ENCODE measurements around the gene PRSS1.

DNA sequence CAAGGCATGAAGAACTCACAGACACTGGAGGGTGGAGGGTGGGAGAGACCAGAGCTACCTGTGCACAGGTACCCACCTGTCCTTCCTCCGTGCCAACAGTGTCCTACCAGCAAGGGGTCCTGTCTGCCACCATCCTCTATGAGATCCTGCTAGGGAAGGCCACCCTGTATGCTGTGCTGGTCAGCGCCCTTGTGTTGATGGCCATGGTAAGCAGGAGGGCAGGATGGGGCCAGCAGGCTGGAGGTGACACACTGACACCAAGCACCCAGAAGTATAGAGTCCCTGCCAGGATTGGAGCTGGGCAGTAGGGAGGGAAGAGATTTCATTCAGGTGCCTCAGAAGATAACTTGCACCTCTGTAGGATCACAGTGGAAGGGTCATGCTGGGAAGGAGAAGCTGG, 43.3 kb downstream of the PRSS1 start:
- TF ChIP-seq POLR2AphosphoS5 (IDR thresholded peaks at IDR 0.05; ENCODE audit: low read depth, low read length) (no peak), POLR2A (IDR thresholded peaks at IDR 0.05; ENCODE audit: low read depth, low read length) (no peak), TAF1 (IDR thresholded peaks at IDR 0.05; ENCODE audit: borderline replicate concordance, low read depth, low read length) (no peak)
